Activated T-cell treated with anti-CD3 and anti-CD28 coated beads for 4 hours (primary cell): Measurements from ENCODE around the gene TAF5L.
"Not testable (repeated sequence)": the region's sequence is repeated elsewhere in the genome, so short reads cannot be mapped to it uniquely, and the experiment has no call there.

Experiments
- DNase-seq: peaks from one replicate; pipeline ENCODE4 v3.0.0-alpha.2; 2020

Gene TAF5L

GRCh38 chr1:229563241-229563640 lies 62.7 kb downstream of the TAF5L start:
- no peak for DNase-seq

GRCh38 chr1:229562686-229563085 lies 63.2 kb downstream of the TAF5L start:
- no peak for DNase-seq

GRCh38 chr1:229561141-229561540 lies 64.8 kb downstream of the TAF5L start:
- DNase-seq, result no peak

GRCh38 chr1:229560124-229560523 lies 65.8 kb downstream of the TAF5L start:
- not testable (repeated sequence) for DNase-seq

GRCh38 chr1:229559336-229559801 lies 66.6 kb downstream of the TAF5L start:
- not testable (repeated sequence) for DNase-seq

- peak; percentile 66 for DNase-seq
Measured at GRCh38 chr1:229558460-229559335, 67.2 kb downstream of the TAF5L start, which contains the start of gene ABCB10. TSS of gene ABCB10 (minus strand) at chr1:229558707. CDS start at chr1:229558652, 55 bp downstream.

- DNase-seq, result peak; percentile 14
Measured at GRCh38 chr1:229557913-229558414, 68.0 kb downstream of the TAF5L start.

- no peak for DNase-seq
Measured at GRCh38 chr1:229557200-229557850, 68.6 kb downstream of the TAF5L start.

- no peak for DNase-seq
Measured at GRCh38 chr1:229554886-229555621, 70.9 kb downstream of the TAF5L start.

GRCh38 chr1:229553621-229554130 lies 72.2 kb downstream of the TAF5L start:
- no peak for DNase-seq

GRCh38 chr1:229552732-229553131 lies 73.2 kb downstream of the TAF5L start:
- DNase-seq, result no peak

GRCh38 chr1:229550812-229551567 lies 74.9 kb downstream of the TAF5L start:
- no peak for DNase-seq

GRCh38 chr1:229547542-229547941 lies 78.4 kb downstream of the TAF5L start:
- no peak for DNase-seq

- no peak for DNase-seq
Measured at GRCh38 chr1:229544587-229544986, 81.3 kb downstream of the TAF5L start.
